ENCODE measurements around the gene TEF.

GRCh38 chr22:41344189-41344788, 37.5 kb upstream of the TEF start:
- TF ChIP-seq CTCF (conservative IDR thresholded peaks at IDR 0.05; ENCODE audit: low read depth, low read length) (no peak), EZH2 (IDR thresholded peaks at IDR 0.05; ENCODE audit: borderline replicate concordance, low read depth, low read length, poor library complexity, severe bottlenecking) (no peak)
